ENCODE results near the gene CRTC3.
"Not testable (repeated sequence)": the region's sequence is repeated elsewhere in the genome, so short reads cannot be mapped to it uniquely, and the experiment has no call there.

CRTC3 gene

GRCh38 chr15:90677807-90678790 is 148.4 kb downstream of the CRTC3 start:
- no peak for DNase-seq (ENCODE audit: low read depth in 3 of 3)

GRCh38 chr15:90679959-90680358 is 150.2 kb downstream of the CRTC3 start:
- DNase-seq (ENCODE audit: low read depth in 3 of 3), result no peak

DNA sequence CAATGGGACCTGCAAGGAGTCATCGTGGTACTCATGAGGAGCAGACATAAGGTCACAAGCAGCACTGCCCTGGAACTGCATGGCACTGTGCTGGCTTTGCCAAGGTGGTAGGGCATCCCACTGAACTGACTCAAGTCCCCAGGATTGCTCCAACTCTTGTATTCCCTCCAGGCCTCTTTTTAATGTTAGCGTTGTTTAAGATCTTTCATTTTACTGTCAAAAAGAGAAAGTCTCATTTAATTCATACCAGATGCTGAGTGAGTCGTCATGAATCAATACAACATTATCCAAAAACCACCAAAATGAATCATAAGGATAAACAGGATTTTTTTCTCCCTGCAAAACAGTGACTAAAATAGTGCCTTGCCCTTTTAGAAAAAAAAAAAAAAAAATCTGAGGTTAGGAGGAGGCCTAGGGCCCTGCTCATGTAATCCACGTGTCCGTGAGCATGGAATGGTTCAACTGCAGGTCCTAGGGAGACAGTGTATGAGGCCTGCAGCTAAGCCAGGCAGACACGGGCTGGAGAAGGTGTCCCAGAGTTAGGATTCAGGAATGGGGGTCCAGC is 150.7 kb downstream of the CRTC3 start:
- DNase-seq (ENCODE audit: low read depth in 3 of 3), result no peak

DNA sequence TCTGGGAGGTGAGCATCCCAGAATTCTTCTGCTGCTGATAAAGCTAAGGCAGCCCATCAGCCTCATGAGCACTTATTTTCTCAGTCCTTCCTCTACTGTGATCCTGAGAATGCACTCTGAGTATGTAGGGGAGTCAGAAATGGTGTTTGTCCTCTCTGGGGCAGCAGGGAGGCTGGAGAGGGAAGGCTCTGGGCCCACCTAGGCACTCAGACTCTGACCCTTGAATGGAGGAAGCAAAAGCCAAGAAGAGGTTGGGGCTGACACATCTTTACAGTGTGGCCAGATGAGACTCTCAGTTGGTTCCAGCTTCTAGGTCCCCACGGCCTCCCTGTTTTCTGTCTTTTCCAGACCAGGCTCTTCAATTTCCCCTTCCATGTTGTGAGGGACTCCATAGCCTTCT is 151.3 kb downstream of the CRTC3 start:
- DNase-seq (ENCODE audit: low read depth in 3 of 3), result no peak

DNA sequence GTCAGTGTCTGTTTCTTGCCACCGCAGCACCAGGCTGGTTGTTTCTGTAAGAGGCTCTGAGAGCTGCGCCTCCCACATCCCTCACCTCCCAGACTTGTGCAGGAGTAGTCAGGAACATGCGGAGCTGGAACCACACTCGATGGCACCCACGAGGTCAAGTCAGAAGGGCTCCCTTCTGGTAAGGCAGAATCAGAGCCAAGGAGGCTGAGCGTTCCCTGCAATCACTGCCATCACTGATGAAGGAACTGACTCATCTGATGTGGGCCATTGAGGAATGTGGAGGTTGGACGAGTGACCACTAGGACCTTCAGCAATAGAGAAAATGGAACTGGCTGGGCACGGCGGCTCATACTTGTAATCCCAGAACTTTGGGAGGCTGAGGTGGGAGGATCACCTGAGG is 151.8 kb downstream of the CRTC3 start:
- no peak for DNase-seq (ENCODE audit: low read depth in 3 of 3)

- DNase-seq (ENCODE audit: low read depth in 3 of 3), result no peak
Measured at GRCh38 chr15:90683371-90683770, 153.6 kb downstream of the CRTC3 start.

DNA sequence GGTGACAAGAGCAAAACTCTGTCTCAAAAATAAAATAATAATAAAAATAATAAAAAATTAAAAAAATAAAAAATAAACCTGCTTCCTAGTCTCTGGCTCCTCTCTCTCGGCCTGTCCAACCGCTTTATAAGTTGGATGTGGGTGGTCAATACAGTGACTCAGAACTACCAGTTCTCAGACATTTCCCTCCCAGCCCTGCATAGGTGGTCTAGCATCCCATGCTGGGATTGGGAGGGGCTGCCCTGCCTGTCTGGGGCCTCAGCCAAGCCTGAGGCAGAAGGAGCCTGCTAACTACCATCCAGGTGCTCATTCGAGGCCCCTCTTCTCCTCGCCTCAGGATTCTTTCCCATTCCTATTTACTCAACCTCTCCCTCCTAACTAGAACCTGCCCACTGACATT is 154.2 kb downstream of the CRTC3 start:
- DNase-seq (ENCODE audit: low read depth in 3 of 3), result no peak

DNA sequence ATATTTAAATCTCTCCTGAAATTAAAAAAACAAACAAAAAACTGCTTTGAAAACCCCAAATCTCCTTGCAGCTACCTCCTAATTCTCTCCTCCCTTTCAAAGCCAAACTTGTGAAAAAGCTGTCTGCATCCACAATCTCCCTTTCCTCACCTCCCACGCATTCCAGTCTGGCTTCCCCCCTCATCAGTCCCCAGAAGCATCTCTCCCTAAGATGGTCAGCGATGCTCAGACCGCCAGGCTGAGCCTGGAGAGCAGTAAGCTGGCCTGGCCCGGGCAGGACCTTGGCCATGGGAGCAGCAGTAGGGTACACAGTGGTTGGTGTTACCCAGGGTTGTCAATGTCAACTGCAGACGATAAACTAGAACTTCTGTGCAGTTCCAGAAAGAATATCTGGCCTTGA is 154.6 kb downstream of the CRTC3 start:
- DNase-seq (ENCODE audit: low read depth in 3 of 3), result no peak

DNA sequence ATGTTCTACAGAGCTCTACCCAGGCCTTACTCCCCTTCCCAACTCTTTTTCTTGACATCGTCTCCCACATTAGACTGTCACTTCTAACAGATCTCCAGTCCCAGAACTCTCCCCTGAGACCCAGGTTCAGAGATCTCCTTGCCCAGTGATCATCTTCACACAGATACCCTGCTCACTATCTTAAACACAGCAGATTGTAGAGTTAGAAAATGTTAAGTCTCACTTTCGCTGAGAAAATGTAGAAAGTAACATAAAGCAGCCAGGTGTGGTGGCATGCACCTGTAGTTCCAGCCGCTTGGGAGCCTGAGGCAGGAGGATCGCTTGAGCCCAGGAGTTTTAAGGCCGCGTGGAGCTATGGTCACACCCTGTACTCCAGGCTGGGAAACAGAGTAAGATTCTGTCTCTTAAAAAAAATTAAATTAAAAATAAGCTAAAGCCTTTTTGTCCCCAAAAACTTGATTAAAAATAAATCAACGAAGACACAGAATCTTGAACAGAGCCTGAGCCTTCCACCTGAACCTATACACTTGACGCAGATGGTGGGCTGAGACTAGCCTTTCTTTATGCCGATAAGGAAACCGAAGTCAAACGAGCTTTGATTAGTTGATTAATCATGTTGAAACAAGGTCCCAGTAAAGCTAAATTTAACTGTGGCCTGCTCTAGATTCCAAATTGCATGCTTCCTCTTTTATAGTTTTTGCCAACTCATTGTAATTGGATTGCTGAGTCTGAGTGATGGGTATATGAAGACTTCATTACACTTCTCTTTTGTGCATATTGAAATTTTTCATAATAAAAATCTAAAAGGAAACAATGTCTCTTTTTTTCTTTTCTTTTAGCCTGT is 156.1 kb downstream of the CRTC3 start:
- DNase-seq (ENCODE audit: low read depth in 3 of 3), result no peak

DNA sequence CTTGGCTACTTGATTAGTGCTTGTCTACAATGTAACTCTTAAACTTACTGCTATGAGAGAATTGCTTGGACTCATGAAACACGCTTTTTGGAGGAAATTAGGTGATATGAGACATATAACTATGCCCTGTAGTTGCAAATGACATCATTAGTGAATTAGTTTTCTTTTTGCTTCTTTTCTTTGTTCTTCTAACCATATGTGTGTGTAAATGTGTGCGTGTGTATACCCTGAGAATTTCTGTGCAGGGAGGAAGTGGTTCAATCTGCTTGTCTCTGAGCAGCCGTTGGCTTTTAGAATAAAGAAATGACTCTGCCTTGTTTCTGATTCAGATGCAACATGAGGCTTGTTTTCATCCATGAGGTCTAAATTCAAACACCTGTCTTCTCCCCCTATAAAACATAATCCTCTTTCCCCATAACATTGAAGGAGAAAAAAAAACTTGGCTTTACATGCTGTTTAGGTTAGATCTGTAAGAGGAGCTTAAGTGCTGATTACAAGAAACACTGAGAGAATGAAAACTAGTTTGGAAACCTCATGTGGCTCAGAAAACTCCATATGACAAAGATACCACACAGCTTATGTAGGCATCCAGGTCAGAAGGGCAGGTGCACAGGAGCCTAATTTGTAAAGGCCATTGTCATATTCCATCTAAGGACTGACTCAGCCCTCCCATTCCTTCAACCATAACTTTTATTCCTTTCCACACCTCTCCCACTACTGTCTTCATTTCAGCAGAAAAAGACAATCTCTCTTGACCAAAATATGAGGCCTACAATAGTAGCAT is 156.9 kb downstream of the CRTC3 start:
- no peak for DNase-seq (ENCODE audit: low read depth in 3 of 3)

GRCh38 chr15:90689326-90689961 is 159.7 kb downstream of the CRTC3 start:
- DNase-seq (ENCODE audit: low read depth in 3 of 3), result not testable (repeated sequence)

DNA sequence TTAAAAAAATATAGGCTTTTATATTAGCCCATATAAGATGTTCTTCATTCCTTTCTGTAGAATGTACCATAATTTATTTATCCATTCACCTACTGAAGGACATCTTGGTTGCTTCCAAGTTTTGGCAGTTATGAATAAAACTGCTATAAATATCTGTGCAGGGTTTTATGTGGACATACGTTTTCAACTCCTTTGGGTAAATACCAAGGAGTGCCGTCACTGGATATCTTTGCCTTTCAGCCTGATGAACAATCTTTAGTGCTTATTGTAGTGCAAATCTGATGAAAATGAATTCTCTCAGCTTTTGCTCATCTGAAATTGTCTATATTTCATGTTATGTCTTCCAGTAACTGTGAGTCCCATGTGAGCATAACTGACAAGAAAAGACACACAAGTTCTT is 160.9 kb downstream of the CRTC3 start:
- no peak for DNase-seq (ENCODE audit: low read depth in 3 of 3)

DNA sequence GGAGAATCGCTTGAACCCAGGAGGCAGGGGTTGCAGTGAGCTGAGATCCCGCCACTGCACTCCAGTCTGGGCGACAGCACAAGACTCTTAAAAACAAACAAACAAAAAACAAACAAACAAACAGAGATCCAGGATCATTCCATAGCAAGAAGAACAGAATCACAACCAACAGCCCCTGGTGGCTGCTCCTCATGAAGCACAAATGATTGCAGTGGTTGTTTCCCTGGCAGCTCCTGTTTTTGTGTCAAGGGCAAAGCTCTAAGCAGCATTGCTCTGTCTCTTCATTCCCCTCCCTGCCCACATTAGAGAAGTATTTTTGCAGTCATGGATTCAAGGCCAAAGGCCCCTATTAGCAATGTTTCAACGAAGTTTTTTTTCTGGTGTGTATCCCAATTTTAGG is 161.6 kb downstream of the CRTC3 start:
- no peak for DNase-seq (ENCODE audit: low read depth in 3 of 3)

GRCh38 chr15:90691982-90692773 is 162.5 kb downstream of the CRTC3 start:
- DNase-seq (ENCODE audit: low read depth in 3 of 3), result no peak
